Activated CD8-positive, alpha-beta memory T cell treated with anti-CD3 and anti-CD28 coated beads, Interleukin-2, amount 50 U/mL, for 48 hours (primary cell): ENCODE measurements around the gene BAX.

Experiments
- DNase-seq: peaks from one replicate; pipeline ENCODE4 v3.0.0-alpha.2; 2020

The BAX gene

DNA sequence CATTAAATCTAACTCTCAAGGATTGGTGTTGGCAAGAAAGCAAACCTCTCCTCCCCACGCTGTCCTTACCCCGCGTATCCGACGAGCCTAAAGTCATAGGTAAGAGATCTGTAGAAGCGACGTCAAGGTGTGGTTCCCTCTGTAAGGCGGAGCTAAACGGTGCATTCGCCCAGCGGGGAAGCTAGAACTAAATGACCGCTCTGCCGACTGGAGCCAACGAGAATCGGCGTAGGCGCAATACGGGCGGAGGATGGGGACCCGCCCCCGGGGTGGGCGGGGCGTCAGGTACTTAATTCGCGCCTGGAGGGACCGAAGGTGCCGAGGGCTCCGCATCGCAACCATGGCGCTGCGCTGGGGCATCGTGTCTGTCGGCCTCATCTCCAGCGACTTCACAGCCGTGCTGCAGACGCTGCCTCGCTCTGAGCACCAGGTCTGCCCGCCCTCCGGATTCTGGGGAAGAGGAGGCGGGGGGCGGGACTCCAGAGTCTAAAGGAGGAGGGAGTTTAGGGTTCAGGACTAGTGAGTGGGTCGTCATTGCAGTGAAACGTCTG is 21.2 kb upstream of the BAX start, which contains the start of gene DHDH:
Gene DHDH, plus strand, starts transcription at position 318 of the 551 bp plus-strand sequence. Its CDS starts 23 bp downstream, at position 341.
- peak; percentile 86 for DNase-seq

DNA sequence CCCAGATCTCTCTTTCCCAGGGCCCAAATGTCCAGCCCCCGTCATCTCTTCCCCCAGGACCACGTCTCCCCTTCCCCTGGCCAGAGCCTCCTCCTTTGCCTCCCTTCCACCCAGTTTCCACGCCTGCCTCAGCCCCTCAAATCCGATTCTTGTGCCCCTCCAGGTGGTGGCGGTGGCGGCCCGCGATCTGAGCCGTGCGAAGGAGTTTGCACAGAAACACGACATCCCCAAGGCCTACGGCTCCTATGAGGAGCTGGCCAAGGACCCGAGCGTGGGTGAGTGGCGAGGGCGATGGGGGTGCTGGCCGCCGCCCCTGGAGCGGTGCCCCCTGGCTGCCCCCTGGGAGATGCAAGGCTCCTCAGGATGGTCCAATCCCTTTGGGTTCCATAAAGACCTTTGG is 19.8 kb upstream of the BAX start:
- no peak for DNase-seq

DNA sequence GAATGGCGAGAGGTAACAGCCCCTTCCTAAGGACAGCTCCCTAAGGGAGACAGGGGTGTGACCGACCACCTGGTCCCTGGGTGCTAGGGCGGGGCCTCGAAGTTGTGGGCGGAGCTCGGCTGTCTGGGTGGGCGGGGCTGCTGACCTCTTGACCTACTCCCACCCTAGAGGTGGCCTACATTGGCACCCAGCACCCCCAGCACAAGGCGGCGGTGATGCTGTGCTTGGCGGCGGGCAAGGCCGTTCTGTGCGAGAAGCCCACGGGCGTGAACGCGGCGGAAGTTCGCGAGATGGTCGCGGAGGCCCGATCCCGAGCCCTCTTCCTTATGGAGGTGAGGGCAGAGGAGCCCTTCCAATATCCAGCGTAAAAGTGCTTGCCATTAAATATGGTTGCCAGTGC is 18.8 kb upstream of the BAX start:
- no peak for DNase-seq

DNA sequence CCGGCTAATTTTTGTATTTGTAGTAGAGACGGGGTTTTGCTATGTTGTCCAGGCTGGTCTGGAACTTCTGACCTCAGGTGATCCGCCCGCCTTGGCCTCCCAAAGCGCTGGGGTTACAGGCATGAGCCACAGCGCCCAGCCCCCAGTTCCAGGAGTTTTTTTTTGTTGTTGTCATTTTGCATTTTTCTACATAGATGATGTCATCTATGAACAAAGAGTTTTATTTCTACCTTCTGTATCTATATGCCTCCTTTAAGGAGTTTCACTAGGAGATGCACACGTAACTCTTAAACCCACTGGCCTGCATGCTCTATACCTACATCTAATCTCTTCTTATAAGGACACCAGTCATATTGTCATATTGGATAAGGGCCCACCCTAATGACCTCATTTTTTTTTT is 16.4 kb upstream of the BAX start:
- DNase-seq, result no peak

DNA sequence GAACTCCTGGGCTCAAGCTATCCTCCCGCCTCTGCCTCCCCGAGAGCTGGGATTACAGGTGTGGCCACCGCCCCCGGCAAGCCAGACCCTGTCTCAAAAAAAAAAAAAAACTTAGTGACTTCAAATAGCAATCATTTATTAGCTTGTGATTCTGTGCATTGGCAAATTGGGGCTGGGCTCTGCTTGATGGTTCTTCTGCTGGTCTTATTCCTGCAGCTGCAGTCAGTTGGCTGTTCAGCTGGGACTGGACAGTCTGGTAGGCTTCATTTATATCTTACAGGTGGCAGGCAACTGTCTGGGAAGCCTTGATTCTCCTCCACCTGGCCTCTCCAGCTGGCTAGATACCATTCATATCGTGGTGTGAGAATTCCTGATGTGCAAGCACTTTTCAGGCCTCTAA is 13.8 kb upstream of the BAX start:
- DNase-seq, result no peak

DNA sequence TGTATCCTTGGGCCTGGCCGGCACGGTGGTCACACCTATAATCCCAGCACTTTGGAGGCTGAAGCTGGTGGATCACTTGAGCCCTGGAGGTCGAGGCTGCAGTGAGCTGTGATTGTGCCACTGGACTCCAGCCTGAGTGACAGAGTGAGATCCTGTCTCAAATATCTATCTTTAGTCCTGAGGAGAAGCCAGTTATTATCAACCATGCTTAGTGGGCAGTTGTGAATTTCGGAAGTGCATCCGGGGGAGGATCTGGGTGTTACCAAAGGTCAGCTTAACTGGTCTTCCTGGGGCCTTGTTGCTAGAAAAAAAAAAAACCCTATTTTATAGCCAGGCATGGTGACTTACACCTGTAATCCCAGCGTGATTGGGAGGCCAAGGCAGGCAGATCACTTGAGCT is 11.6 kb upstream of the BAX start:
- DNase-seq, result no peak

DNA sequence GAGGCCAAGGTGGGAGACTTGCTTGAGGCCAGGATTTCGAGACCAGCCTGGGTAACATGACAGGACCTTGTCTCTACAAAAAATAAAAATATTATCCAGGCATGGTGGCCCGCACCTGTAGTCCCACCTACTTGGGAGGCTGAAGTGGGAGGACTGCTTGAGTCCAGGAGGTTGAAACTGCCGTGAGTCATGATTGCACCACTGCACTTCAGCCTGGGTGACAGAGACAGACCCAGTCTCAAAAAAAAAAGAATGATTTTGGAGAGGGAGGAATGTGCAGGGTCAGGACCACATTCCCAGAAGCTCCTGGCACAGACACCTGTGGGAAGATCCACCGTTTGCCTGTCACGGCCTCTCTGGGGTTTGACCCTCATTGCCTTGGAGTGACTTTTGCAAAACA is 9.3 kb upstream of the BAX start:
- no peak for DNase-seq

DNA sequence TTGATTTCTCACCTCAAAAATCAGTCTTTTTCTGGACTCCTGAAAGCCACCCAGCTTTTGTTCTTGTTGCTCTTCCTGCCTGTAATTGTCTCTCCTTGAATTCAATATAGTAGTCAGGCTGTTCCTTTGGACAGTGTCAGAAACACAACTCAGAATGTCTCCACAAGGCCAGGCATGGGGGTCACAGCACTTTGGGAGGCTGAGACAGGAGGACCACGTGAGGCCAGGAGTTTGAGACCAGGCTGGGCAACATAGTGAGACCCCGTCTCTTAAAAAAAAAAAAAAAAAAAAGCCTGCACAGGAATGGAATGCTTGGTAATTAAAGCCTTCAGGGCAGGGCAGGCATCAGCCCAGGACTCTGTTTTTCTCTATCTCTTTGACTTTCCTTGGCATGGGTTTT is 8.9 kb upstream of the BAX start:
- DNase-seq, result no peak

DNA sequence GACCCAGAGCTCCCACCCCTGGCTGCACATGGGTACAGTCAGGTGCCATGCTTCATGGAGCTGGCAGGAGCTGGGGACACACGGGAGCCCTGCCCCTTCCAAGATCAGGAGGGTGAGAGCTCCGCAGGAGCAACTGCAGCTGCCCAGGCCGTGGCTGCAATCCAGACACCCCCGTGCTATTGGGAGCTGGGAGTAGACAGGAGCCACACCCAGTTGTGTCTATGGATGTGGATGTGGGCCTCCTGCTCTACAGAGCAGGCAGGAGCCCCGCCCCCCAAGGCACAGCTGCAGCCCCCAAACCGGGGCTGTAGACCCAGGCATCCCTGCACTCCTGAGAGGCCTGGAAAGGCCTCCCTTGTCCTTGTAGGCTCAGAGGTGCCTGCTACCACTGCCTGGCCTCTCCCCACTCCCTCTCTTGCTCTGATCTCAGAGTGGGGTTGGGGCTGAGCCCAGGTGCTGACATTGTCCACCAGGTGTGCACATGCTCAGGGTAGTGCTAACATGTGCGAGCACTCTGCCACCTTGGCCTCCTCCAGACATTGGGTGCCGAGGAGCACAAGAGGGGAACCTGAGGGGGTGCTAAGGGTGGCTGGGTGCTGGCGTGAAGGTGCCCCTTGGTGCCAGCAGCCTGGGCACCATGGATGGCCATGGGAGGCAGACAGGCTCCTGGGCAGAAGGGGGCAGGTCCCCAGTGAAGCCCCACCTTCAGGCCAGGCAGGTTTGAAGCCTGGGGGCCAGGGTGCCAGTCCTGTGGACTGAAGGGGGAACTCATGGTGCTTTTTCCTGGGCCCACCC is 8.0 kb upstream of the BAX start:
- no peak for DNase-seq

DNA sequence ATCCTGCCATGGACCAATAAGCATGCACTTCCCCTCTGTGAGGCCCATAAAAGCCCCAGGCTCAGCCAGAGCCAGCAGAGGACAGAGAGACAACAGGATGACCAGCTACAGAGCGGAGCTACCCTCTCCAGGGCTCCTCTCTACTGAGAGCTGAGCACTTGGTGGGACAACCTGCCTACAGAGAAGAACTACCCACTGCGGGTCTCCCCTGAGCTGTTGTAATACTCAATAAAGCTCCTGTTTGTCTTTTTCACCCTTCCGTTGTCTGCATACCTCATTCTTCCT is 7.5 kb upstream of the BAX start:
- no peak for DNase-seq

DNA sequence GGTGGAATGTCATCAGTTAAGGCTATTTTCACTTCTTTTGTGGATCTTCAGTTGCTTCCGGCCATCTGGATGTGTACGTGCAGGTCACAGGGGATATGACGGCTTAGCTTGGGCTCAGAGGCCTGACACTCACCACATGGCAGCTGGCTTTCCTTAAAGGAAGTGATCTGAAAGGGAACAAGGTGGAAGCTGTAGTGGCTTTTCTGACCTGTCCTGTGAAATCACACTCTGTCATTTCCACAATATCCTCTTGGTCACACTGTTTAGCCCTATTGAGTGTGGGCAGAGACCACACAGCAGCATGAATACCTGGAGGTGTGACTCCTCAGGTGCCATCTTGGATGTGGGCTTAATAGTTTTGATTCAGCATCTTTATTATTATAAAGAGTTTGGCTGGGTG is 4.5 kb upstream of the BAX start:
- DNase-seq, result no peak

DNA sequence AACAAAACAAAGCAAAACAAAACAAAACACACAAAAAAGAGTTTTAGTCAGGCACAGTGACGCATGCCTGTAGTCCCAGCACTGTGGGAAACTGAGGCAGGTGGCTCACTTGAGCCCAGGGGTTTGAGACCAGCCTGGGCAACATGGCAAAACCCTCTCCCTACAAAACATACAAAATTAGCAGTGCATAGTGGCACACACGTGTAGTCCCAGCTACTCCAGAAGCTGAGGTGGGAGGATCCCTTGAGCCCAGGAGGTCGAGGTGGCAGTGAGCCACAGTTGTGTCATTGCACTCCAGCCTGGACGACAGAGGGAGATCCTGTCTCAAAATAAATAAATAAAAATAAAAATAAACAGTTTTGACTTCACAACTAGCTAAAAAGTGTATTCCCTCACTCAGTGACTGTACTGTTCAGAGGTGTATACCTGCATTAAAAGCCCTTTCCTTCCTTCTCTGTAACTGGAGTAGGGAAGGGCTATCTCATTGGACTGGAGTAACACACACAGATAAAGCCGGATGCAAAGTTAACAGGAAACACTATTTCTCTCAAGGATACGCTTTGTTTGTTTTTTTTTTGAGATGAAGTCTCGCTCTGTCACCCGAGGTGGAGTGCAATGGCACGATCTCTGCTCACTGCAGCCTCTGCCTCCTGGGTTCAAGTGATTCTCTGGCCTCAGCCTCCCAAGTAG is 3.7 kb upstream of the BAX start:
- DNase-seq, result no peak

DNA sequence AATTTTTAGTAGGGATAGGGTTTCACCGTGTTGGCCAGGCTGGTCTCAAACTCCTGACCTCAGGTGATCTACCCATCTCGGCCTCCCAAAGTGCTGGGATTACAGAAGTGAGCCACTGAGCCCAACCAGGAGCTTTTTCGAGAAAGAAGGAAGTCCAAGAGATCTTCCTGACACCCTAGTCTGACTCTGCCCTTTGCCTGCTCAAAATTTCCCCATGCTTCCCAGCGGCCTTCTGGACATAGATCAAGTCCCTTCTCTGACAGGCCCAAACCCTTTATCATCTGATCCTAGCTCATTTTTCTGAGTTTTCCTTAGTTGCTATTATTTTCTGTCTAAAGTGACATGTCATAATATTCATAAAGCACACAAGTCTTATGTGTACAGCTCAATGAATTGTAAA is 1.5 kb upstream of the BAX start:
- DNase-seq, result no peak

DNA sequence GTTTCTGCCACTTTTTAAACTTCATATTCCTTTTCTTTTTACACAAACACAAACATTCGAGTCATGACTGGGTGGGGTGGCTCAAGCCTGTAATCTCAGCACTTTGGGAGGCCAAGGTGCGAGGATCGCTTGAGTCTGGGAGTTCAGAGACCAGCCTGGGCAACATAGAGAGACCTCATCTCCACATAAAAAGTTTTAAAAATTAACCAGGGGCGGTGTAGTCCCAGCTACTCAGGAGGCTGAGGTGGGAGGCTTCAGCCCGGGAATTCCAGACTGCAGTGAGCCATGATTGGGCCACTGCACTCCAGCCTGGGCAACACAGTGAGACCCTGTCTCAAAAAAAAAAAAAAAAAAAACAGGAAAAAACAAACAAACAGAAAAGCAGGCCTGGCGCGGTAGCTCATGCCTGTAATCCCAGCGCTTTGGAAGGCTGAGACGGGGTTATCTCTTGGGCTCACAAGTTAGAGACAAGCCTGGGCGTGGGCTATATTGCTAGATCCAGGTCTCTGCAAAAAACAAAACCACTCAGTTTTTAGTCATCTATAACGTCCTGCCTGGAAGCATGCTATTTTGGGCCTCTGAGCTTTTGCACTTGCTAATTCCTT is 583 bp upstream of the BAX start:
- no peak for DNase-seq

DNA sequence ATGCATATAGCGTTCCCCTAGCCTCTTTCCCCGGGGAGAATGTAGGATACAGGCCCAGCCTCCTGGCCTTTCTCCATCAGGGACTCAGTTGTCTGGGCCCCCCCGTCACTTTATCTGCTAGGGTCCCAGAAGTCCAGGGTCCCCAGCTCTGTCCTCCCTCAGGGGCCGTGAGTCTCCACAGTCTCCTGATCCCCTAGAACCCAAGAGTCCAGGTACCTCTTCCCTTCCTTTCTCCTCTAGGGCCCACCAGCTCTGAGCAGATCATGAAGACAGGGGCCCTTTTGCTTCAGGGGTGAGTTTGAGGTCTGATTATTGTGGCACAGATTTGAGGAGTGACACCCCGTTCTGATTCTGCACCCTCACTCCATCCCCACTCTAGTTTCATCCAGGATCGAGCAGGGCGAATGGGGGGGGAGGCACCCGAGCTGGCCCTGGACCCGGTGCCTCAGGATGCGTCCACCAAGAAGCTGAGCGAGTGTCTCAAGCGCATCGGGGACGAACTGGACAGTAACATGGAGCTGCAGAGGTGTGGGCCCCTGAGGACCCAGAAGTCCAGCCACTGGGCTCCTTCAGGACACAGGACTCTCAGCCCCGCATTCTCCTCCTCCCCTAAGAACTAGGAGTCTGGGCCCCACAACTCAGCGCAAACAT is 758 bp downstream of the BAX start:
- DNase-seq, result no peak

DNA sequence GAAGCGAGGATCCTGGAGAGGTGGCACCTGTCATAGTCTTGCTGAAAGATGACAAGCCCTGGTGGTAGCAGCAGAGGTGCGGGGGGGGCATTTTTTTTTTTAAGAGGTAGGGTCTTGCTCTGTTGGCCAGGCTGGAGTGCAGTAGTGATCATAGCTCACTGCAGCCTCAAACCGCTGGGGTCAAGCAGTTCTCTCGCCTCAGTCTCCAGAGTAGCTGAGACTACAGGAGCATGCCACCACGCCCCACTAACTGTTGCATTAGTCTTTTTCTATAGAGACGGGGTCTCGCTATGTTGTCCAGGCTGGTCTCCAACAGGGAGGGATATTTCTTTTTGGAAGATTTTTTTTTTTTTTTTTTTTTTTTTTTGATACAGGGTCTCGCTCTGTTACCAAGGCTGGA is 3.3 kb downstream of the BAX start:
- DNase-seq, result no peak

DNA sequence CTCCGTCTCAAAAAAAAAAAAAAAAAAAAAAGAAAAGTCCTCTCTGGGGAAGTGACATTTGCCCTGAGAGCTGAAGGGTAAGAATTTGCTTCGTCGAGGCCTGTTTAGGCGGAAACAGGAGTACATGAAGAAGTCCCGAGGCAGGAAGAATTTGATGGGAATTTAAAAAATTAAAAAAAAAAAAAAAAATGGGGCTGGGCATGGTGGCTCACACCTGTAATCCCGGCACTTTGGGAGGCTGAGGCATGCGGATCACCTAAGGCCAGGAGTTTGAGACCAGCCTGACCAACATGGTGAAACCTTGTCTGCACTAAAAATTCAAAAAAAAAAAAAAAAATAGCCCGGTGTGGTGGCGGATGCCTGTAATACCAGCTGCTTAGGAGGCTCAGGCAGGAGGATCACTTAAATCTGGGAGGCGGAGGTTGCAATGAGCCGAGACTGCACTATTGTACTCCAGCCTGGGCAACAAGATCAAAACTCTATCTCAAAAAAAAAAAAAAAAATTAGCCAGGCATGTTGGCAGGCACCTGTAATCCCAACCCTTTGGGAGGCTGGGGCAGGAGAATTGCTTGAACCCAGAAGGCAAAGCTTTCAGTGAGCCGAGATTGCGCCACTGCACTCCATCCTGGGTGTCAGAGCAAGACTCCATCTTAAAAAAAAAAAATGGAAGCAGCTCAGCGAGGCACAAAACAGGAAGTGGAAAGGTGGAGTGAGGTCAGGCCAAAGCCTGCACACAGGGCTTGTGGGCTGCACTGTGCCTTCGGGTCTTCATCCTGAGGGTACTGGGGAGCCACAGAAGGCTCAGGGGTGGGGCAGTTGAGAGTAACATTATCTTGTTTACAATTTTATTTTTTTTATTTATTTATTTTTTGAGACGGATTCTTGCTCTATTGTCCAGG is 4.9 kb downstream of the BAX start:
- no peak for DNase-seq

DNA sequence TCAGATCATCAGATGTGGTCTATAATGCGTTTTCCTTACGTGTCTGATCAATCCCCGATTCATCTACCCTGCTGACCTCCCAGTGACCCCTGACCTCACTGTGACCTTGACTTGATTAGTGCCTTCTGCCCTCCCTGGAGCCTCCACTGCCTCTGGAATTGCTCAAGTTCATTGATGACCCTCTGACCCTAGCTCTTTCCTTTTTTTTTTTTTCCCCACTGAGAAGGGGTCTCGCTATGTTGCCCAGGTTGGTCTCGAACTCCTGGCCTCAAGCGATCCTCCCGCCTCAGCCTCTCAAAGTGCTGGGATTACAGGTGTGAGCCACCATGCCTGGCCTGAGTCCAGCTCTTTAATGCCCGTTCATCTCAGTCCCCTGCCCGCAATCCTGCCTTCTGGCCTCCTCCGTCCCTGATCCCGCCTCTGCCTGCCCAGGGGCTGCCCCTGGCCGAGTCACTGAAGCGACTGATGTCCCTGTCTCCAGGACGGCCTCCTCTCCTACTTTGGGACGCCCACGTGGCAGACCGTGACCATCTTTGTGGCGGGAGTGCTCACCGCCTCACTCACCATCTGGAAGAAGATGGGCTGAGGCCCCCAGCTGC is 6.5 kb downstream of the BAX start:
- peak; percentile 56 for DNase-seq

DNA sequence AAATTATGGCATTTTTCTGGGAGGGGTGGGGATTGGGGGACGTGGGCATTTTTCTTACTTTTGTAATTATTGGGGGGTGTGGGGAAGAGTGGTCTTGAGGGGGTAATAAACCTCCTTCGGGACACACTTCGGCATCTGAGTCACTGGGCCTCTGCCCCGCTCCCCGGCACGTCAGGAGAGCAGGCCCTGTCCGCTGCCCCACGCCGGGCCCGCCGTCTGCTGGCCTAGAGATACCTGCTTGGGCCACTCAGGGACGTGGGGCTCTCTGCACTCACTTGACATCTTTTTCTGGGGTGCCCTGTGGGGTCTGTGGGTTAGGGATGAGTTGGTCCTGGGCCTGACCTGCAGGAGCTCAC is 7.0 kb downstream of the BAX start:
- DNase-seq, result no peak

DNA sequence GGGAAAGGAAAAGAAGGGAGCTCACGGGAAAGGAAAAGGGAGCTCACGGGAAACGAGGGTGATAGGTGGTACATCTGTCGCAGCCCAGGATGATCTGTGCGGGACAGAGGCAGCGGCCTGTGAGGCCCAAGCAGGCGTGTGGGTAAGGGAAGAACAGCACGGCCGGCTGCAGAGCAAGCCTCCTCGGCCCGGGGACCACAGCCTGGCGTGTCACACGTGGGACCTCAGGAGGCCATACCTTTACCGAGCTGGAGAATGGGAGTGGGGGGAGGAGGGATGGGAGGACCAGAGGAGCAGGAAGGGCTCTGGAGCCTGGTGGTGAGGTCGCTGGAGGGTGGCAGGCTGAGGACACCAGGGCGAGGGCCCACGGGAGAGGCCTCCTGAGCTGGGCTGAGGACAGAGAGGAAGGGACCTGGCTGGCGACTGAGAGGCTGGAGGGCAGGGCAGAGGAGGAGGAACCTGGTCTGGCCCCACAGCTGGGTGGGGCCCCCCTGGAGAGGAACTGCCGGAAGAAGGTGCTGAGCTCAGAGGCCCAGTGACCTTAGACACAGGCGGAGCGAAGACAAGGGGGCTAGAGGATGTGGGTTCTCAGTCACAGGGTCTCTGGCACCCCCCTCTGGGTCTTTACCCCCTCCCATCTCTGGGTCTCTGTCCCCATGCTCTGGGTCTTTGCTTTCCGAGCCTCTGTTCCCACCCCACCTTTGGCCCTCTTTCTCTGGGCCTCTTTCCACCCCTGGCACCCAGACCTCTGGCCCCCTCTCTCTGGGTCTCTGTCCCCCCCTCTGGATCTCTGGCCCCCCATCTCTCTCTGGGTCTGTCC is 7.6 kb downstream of the BAX start:
- peak; percentile 73 for DNase-seq

DNA sequence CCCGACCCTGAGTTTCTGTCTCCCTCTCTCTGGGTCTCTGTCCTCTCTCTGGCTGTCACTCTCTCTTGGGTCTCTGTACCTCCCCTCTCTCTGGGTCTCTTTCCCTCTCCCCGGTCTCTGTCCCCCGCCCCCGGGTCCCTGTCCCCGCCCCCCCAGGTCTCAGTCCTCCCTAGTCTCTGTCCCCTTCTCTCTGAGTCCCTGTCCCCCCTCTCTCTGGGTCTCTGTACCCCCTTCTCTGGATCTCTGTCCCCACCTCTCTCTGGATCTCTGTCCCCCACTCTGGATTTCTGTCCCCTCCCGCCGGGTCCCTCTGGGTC is 8.1 kb downstream of the BAX start:
- DNase-seq, result no peak
